GM19397 (cell line): ENCODE results near the gene PABPN1L.

ENCODE experiments used
- ATAC-seq: cut with Tn5 transposase; IDR thresholded peaks from one replicate; pipeline ENCODE4 v1.9.1; 2021; ENCODE audit warnings: mild to moderate bottlenecking, moderate library complexity; ENCODE audit not compliant: unreplicated experiment

The PABPN1L gene

DNA sequence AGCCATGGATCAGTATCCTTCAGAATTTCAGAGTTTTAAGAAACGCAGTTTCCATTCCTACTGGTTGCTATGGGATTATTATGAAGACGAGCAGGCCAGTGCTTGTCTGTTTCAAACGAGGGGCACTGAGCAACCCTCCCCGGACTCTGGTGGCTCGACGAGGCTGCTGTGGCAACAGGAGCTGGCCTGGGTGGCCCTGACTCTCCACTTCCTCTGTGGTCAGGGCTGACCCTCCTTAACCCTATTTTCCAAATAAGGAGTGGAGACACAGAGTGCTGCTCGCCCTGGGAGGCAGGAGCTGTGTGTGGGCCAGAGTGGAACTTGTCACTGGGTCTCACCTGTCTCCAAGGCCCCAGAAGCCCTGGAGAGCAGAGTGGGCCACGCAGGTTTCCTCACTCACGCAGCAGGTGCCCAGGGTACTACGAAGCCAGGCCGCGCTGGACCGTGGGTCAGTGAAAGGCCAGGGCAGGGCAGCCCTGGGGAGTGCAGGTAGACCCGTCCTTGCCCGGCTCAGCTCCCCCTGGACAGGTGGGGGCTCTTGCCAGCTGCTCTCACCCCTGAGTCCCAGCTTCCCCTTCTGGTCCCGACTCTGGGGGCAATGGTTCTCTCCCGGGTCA lies 13.0 kb downstream of the PABPN1L start:
- ATAC-seq = no peak

DNA sequence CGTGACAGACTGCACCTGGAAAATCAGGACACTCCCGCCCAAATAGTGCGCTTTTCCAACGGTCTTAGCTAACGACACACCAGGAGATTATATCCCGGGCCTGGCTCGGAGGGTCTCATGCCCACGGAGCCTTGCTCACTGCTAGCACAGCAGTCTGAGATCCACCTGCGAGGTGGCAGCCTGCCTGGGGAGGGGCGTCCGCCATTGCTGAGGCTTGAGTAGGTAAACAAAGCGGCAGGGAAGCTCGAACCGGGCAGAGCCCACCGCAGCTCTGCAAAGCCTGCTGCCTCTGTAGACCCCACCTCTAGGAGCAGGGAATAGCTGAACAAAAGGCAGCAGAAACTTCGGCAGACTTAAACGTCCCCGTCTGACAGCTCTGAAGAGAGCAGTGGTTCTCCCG lies 14.8 kb downstream of the PABPN1L start:
- ATAC-seq = no peak

- ATAC-seq = no peak
These were observed 15.8 kb downstream of the PABPN1L start for GRCh38 chr16:88850531-88851199.

GRCh38 chr16:88848557-88848956 lies 17.9 kb downstream of the PABPN1L start:
- no peak for ATAC-seq

DNA sequence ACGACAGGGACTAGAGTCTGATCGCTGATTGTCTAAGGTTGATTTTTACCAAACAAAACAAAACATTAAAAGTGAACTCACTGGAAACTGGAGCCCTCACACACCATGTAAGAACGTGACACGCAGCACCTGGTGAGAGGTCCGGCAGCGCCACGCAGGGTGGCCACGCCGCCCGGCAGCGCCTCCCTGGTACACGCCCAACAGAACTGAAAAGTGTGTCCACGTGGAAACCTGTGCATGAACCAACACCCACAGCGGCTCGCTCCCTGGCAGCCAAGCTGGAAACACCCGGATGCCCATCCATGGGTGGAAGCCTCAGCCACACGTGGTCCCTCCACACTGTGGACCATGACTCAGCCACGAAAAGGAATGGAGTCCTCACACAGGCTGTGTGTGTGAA lies 18.8 kb downstream of the PABPN1L start:
- ATAC-seq = no peak

- no peak for ATAC-seq
These were observed 20.4 kb downstream of the PABPN1L start for GRCh38 chr16:88846088-88846487.

DNA sequence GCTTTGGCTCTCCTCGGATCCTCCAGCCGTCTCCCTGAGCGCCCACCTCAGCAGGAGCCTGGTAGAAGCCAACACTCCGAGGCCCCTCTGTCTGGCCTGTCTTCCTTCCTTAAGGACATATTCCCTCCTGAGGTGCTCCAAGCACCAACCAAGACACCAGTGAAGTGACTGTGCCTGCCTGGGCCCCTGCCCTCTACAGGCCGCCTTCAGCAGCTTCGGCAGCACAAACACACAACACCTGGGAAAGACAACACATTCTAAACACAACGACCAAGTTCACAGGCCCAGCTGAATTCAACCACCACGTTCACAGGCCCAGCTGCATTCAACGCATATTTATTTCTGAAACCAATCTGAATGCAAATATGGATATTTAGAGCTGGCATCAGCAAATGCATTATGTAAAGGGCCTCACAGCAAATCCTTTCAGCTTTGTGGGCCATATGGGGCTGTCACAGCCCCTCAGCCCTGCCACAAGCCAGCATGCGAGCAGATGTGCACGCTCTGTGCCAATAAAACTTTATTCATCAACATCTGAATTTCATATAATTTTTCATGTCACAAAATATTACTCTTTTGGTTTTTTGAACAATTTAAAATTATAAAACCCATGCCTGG lies 21.9 kb downstream of the PABPN1L start:
- no peak for ATAC-seq

GRCh38 chr16:88843256-88843655 lies 23.2 kb downstream of the PABPN1L start:
- no peak for ATAC-seq

GRCh38 chr16:88842806-88843205 lies 23.7 kb downstream of the PABPN1L start:
- ATAC-seq = no peak

DNA sequence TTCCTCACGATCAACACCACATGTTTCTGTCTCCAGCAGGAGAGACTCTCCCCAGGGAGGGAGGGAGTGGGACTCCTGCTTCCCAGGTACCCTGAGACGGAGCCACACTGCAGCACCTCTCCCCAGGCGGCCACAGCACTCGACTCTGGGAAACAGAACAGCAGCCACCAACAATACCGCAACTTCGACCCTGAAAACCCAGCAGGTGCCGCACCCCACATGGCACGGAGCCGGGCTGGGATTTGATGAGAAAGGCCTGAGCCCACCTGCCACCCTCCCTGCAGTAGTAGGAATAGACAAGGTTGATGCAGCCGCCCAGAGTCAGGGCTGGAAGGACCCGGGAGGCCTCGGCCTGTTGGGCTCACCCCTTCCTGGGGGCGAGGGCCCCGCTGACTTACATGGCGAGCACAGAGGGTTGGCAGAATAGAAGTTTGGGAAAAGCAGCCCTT lies 24.1 kb downstream of the PABPN1L start:
- no peak for ATAC-seq

GRCh38 chr16:88841521-88842307 lies 24.7 kb downstream of the PABPN1L start:
- no peak for ATAC-seq

GRCh38 chr16:88840600-88841215 lies 25.8 kb downstream of the PABPN1L start:
- ATAC-seq = no peak

GRCh38 chr16:88839745-88840599 lies 26.5 kb downstream of the PABPN1L start:
- no peak for ATAC-seq

DNA sequence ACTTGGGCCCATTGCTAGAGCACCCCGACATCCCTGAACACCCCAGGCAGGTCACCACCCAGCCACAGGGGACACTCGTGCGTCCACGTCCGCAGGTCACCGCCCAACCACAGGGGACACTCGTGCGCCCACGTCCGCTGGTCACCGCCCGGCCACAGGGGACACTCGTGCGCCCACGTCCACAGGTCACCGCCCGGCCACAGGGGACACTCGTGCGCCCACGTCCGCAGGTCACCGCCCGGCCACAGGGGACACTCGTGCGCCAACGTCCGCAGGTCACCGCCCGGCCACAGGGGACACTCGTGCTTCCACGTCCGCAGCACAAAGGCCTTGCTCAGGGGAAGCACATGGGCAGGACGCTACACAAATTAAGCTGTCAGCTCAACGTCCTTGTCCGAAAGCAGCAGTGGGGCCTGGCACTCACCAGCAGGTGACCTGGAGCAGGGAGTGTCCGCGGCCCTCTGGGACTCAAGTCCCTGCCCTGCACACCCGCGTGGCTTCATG lies 27.4 kb downstream of the PABPN1L start:
- ATAC-seq = no peak

DNA sequence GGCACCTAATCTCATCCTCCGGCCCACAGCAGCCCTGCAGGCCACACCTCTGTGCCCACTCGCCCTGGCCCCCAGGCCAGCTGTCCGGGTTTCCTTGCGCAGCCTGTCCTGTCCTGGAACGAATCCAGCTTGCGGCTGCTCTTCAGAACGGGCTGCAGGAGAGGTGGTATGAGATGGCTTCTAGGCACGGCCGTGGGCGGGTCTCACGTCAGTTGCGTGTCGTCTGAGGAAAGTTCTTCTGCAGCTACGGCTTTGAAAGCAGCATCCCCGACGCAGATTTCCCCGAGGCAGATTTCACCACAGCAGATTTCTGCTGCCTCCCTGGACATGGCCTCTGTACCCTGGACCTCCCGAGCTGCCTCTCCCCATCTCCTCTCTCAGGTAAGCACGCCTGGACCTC lies 27.9 kb downstream of the PABPN1L start:
- no peak for ATAC-seq

- ATAC-seq = no peak
These were observed 28.7 kb downstream of the PABPN1L start for GRCh38 chr16:88837806-88838205.

GRCh38 chr16:88836791-88837190 lies 29.7 kb downstream of the PABPN1L start:
- ATAC-seq = no peak

DNA sequence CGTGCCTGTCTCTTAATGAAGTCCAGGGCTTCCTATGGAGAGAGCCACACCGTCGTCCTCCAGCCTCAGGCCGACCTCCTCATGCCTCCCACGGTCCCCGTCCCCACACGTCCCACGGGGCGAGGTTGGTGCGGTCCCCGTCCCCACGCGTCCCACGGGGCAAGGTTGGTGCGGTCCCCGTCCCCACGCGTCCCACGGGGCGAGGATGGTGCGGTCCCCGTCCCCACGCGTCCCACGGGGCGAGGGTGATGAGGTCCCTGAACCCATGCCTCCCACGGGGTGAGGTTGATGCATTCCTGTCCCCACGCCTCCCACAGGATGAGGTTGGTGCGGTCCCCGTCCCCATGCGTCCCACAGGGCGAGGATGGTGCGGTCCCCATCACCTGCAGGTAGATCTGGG lies 30.6 kb downstream of the PABPN1L start:
- ATAC-seq = no peak

GRCh38 chr16:88835383-88835782 lies 31.1 kb downstream of the PABPN1L start:
- no peak for ATAC-seq

- no peak for ATAC-seq
These were observed 31.8 kb downstream of the PABPN1L start for GRCh38 chr16:88834670-88835069.
